Fibroblast of lung (primary cell): ENCODE data around the gene ANGPTL2.

Experiments
- EZH2 ChIP-seq: IDR thresholded peaks from 2 replicates; pipeline ENCODE4 v1.5.1; 2012; ENCODE audit warnings: low read length, control low read depth, mild to moderate bottlenecking; ENCODE audit errors: missing control alignments
- TF ChIP-seq, protein P1 (sequence below), 2 donors: IDR thresholded peaks in 1 of 2; conservative IDR thresholded peaks in 1 of 2; 1 replicate in 1 of 2; 2 replicates in 1 of 2; pipeline ENCODE4 v1.5.1; 2011 to 2012; ENCODE audit warnings: low read length in 2 of 2, control low read depth in 1 of 2, inconsistent platforms in 1 of 2, low read depth in 1 of 2, mild to moderate bottlenecking in 1 of 2

DNA sequence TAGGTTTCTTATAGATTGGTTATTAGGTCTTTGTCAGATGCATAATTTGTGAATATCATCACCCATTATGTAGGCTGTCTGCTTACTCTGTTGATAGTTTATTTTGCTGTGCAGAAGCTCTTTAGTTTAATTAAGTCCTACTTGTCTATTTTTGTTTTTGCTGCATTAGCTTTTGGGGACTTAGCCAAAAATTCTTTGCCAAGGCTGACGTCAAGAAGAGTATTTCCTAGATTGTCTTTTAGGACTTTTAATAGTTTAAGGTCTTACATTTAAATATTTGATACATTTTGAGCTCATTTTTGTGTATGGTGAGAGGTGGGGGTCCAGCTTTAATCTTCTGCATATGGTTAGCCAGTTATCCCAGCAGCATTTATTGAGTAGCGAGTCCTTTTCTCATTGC, 24.8 kb upstream of the ANGPTL2 start:
- TF ChIP-seq, protein P1, sequence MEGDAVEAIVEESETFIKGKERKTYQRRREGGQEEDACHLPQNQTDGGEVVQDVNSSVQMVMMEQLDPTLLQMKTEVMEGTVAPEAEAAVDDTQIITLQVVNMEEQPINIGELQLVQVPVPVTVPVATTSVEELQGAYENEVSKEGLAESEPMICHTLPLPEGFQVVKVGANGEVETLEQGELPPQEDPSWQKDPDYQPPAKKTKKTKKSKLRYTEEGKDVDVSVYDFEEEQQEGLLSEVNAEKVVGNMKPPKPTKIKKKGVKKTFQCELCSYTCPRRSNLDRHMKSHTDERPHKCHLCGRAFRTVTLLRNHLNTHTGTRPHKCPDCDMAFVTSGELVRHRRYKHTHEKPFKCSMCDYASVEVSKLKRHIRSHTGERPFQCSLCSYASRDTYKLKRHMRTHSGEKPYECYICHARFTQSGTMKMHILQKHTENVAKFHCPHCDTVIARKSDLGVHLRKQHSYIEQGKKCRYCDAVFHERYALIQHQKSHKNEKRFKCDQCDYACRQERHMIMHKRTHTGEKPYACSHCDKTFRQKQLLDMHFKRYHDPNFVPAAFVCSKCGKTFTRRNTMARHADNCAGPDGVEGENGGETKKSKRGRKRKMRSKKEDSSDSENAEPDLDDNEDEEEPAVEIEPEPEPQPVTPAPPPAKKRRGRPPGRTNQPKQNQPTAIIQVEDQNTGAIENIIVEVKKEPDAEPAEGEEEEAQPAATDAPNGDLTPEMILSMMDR (conservative IDR thresholded peaks at IDR 0.05 in 1 of 2, IDR thresholded peaks at IDR 0.05 in 1 of 2; ENCODE audit: low read depth in 1 of 2, low read length in 2 of 2): no peak
- no peak for TF ChIP-seq EZH2
